Naive thymus-derived CD8-positive, alpha-beta T cell (primary cell): ENCODE results near the gene PSMA4. TPM values are rescaled to one million over a fixed set of nuclear protein-coding genes. Genes with fewer than 3 reads are reported as not detected.
"Not testable (repeated sequence)": the region's sequence is repeated elsewhere in the genome, so short reads cannot be mapped to it uniquely, and the experiment has no call there.

ENCODE experiments used
- ATAC-seq, 2 donors: fragments of 150-1000 bp; cut with Tn5 transposase in 1 of 2; sonication (Bioruptor Pico), chemical (Tn5 transposase) in 1 of 2; 1 replicate in 1 of 2; 2 replicates in 1 of 2; pipeline ENCODE4 v1.10.0; 2021; ENCODE audit warnings: mild to moderate bottlenecking in 2 of 2, moderate library complexity in 2 of 2
- POLR2A ChIA-PET: fragments of 350-600 bp; sonication (Branson Sonifier 250); formaldehyde crosslinking; loops from one replicate; lab custom pipeline; 2021; ENCODE audit warnings: antibody characterized with exemption; lab: Charles Lee
- DNase-seq, 10 donors: peaks; one replicate each; pipeline versions ENCODE4 v3.0.0 to v3.0.0-alpha.2; 2020 to 2022
- H3K27ac Mint-ChIP-seq, 10 donors: one replicate each; pipeline ENCODE4 v1.8.0; 2020 to 2022; ENCODE audit warnings: mild to moderate bottlenecking in 10 of 10, mixed read lengths in 10 of 10, moderate library complexity in 4 of 10, inconsistent platforms in 1 of 10
- H3K27me3 Mint-ChIP-seq, 5 donors: one replicate each; pipeline ENCODE4 v1.8.0; 2021 to 2022; ENCODE audit warnings: mixed read lengths in 5 of 5
- H3K36me3 Mint-ChIP-seq, 3 donors: one replicate each; pipeline ENCODE4 v1.8.0; 2020 to 2022; ENCODE audit warnings: mixed read lengths in 3 of 3, mild to moderate bottlenecking in 2 of 3, inconsistent platforms in 1 of 3
- H3K4me1 Mint-ChIP-seq, 4 donors: one replicate each; pipeline ENCODE4 v1.8.0; 2021 to 2022; ENCODE audit warnings: mixed read lengths in 4 of 4
- H3K4me3 Mint-ChIP-seq, 10 donors: one replicate each; pipeline ENCODE4 v1.8.0; 2020 to 2022; ENCODE audit warnings: mild to moderate bottlenecking in 10 of 10, mixed read lengths in 10 of 10, moderate library complexity in 6 of 10, inconsistent platforms in 1 of 10
- H3K9me3 Mint-ChIP-seq, 9 donors: one replicate each; pipeline ENCODE4 v1.8.0; 2020 to 2022; ENCODE audit warnings: mixed read lengths in 9 of 9, mild to moderate bottlenecking in 3 of 9, inconsistent platforms in 1 of 9, moderate library complexity in 1 of 9
- polyA plus RNA-seq, 3 donors: library from polyadenylated mRNA; unstranded; fragments of 300-500 nt; fragmentation: Illumina TruSeq; gene quantifications; one replicate each; pipeline ENCODE4 v1.2.3, GENCODE V29; 2021
- total RNA-seq, 8 experiments: library from RNA in 2 of 8; stranded (reverse) in 2 of 8; gene quantifications; one replicate each; pipeline ENCODE4 v1.2.3 and lab custom pipeline; 2021 to 2026

PSMA4 gene
- total and polyA plus RNA-seq, 5 experiments from 2014 or later, result 87.0 to 218 (median 170) TPM

DNA sequence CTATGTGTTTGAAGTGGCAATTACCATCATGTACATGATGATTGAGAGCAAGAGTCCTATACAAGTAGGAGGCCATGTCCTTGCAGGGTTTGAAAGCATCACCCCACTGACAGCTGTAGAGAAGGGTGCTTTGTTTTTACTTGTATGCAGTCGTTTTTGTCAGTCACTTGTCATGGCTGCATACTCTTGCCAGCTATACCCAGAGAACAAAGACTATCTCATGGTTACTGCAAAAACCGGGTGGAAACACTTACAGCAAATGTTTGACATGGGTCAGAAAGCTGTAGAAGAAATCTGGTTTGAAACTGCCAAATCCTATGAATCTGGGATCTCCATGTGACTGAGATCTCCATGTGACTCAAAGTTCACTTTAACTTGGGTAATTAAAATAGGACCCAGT is 6.9 kb upstream of the PSMA4 start:
- no peaks in the 10 kb centered on the region for H3K4me1 Mint-ChIP-seq
- POLR2A ChIA-PET, result no interaction called here
- ATAC-seq, result no peak
- no peak for DNase-seq
- H3K27me3 Mint-ChIP-seq, result no peaks in the 10 kb centered on the region
- no peaks in the 10 kb centered on the region for H3K36me3 Mint-ChIP-seq
- H3K4me3 Mint-ChIP-seq, result no peak overlapping the region
- H3K27ac Mint-ChIP-seq, result no peak overlapping the region
- no peaks in the 10 kb centered on the region for H3K9me3 Mint-ChIP-seq

DNA sequence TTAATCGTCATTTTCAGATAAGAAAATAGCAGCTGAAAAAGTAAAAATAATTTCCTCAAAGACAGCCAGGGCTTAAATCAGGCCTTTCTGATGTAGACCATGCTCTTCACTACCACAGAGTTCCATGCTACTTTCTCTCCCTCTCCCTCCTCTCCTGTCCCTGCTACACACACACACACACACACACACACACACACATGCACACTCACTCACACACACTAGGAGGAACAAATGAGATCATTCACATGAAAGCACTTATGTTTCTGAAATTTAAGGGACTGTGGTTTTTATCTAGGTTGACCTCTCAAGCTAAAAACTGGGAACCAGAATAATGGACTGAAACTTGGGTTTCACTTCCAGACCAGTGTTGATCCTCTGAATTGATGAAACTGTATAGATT is 4.1 kb upstream of the PSMA4 start:
- H3K27me3 Mint-ChIP-seq, result no peaks in the 10 kb centered on the region
- POLR2A ChIA-PET, result interaction anchor here (0.6 to 0.7 kb wide), 2 partner anchors 14 to 389 kb away, joined by 3 read pairs; no protein-coding TSS in a partner anchor
- peaks cover 0 to 4% (median 0%) of the 10 kb centered on the region in 3 donors for H3K36me3 Mint-ChIP-seq
- no peak overlapping the region for H3K27ac Mint-ChIP-seq
- no peak for DNase-seq
- no peak overlapping the region for H3K4me3 Mint-ChIP-seq
- no peak for ATAC-seq
- no peaks in the 10 kb centered on the region for H3K9me3 Mint-ChIP-seq
- peaks cover 4 to 8% (median 6%) of the 10 kb centered on the region in 4 donors for H3K4me1 Mint-ChIP-seq

GRCh38 chr15:78537266-78537905 is 2.9 kb upstream of the PSMA4 start:
- no peaks in the 10 kb centered on the region for H3K9me3 Mint-ChIP-seq
- DNase-seq, result no peak
- ATAC-seq, result no peak
- no peak overlapping the region for H3K4me3 Mint-ChIP-seq
- no peak overlapping the region for H3K27ac Mint-ChIP-seq
- peaks cover 11 to 20% (median 18%) of the 10 kb centered on the region in 4 donors for H3K4me1 Mint-ChIP-seq
- POLR2A ChIA-PET, result no interaction called here
- peaks cover 0 to 8% (median 4%) of the 10 kb centered on the region in 3 donors for H3K36me3 Mint-ChIP-seq
- H3K27me3 Mint-ChIP-seq, result no peaks in the 10 kb centered on the region

- Mint-ChIP-seq H3K27me3 (no peaks in the 10 kb centered on the region), H3K4me1 (peaks cover 12 to 29% (median 26%) of the 10 kb centered on the region in 4 donors), H3K36me3 (peaks cover 4 to 18% (median 4%) of the 10 kb centered on the region in 3 donors), H3K27ac (peak overlapping the region in 6 of 10 donors; percentile 9 to 99 (median 98)), H3K9me3 (no peaks in the 10 kb centered on the region), H3K4me3 (peak overlapping the region in 7 of 10 donors; percentile 1 to 97 (median 59))
- no peak for DNase-seq
- POLR2A ChIA-PET, result no interaction called here
- ATAC-seq, result no peak
These were observed 1.9 kb upstream of the PSMA4 start for GRCh38 chr15:78538358-78538757.

DNA sequence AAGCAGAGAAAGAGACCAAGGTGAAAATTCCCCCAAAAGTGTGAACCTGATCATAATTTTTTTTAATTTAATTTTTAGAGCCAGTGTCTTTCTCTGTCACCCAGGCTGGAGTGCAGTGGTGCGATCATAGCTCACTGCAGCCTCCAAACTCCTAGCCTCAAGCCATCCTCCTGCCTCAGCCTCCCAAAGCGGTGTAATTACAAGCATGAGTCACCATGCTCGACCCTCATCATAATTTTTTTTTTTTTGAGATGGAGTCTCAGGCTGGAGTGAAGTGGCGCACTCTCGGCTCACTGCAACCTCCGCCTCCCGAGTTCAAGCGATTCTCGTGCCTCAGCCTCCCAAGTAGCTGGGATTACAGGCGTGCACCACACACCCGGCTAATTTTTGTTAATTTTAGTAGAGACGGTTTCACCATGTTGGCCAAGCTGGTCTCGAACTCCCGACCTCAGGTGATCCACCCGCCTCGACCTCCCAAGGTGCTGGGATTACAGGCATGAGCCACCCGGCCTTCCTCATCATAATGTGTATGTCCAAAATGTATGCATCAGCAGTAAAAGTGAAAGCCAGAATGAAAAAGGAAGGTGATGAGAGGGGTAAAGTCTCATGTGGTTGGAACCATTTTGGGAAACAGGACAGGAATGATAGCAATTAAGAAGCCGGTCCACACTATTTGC is 642 bp upstream of the PSMA4 start:
- H3K4me3 Mint-ChIP-seq, result peak overlapping the region; percentile 87 to 99 (median 96)
- not testable (repeated sequence) for H3K27me3 Mint-ChIP-seq, H3K9me3 Mint-ChIP-seq, DNase-seq, ATAC-seq
- H3K4me1 Mint-ChIP-seq, result peaks cover 12 to 31% (median 28%) of the 10 kb centered on the region in 4 donors
- POLR2A ChIA-PET, result interaction anchor here (0.8 to 2.0 kb wide), 7 partner anchors 9 to 391 kb away, joined by 3 to 31 read pairs (median 7); partner anchors contain the start of genes CHRNA5, IREB2 and MORF4L1
- peaks cover 4 to 28% (median 4%) of the 10 kb centered on the region in 3 donors for H3K36me3 Mint-ChIP-seq
- peak overlapping the region; percentile 98 to 100 (median 99) for H3K27ac Mint-ChIP-seq

GRCh38 chr15:78540871-78541743 is 863 bp downstream of the PSMA4 start:
- ATAC-seq, result no peak
- Mint-ChIP-seq H3K4me1 (peaks cover 12 to 36% (median 28%) of the 10 kb centered on the region in 4 donors), H3K4me3 (peak overlapping the region; percentile 87 to 99 (median 96)), H3K9me3 (no peaks in the 10 kb centered on the region), H3K27me3 (no peaks in the 10 kb centered on the region), H3K27ac (peak overlapping the region; percentile 98 to 100 (median 99)), H3K36me3 (peaks cover 4 to 41% (median 8%) of the 10 kb centered on the region in 3 donors)
- POLR2A ChIA-PET, result interaction anchor here (0.7 to 2.0 kb wide), 9 partner anchors 11 to 331 kb away, joined by 3 to 31 read pairs (median 7); partner anchors contain the start of genes CHRNA5, IREB2, MORF4L1 and SKIC8
- peak in 2 of 10 donors; percentile 11 to 16 for DNase-seq

- no peak for DNase-seq
- Mint-ChIP-seq H3K27ac (peak overlapping the region; percentile 98 to 100 (median 99)), H3K27me3 (no peaks in the 10 kb centered on the region), H3K9me3 (no peaks in the 10 kb centered on the region), H3K4me1 (peaks cover 12 to 36% (median 28%) of the 10 kb centered on the region in 4 donors), H3K4me3 (peak overlapping the region; percentile 87 to 99 (median 96)), H3K36me3 (peaks cover 4 to 47% (median 11%) of the 10 kb centered on the region in 3 donors)
- ATAC-seq, result no peak
- POLR2A ChIA-PET, result no interaction called here
These were observed 1.4 kb downstream of the PSMA4 start for GRCh38 chr15:78541744-78542034.

DNA sequence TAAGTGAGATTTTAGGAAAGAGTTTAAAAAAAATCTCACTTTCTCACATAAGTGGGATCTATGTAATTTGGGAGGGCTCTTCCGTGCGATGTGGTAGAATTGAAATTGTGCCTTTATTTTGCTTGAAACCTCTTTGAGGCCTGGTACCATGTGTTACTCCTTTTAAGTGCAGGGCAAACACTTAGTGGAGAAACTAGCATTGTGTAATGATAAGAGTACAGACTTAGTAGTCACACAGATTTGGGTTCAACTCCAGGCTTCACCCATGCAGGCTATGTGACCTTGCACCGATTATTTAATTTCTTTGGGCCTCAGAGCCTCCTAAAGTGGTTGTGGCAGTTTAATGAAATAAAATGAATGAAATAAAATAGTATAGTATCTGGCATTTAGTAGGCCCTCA is 2.4 kb downstream of the PSMA4 start:
- POLR2A ChIA-PET, result interaction anchor here (0.8 kb wide), 1 partner anchor 35 kb away, joined by 3 read pairs; the partner anchor contains the start of gene HYKK
- Mint-ChIP-seq H3K27ac (peak overlapping the region in 8 of 10 donors; percentile 40 to 99 (median 58)), H3K36me3 (peaks cover 4 to 57% (median 11%) of the 10 kb centered on the region in 3 donors), H3K4me3 (peak overlapping the region in 9 of 10 donors; percentile 39 to 99 (median 90)), H3K9me3 (no peaks in the 10 kb centered on the region), H3K27me3 (no peaks in the 10 kb centered on the region), H3K4me1 (peaks cover 12 to 36% (median 28%) of the 10 kb centered on the region in 4 donors)
- ATAC-seq (no peak), DNase-seq (no peak)

GRCh38 chr15:78550194-78550593 is 9.9 kb downstream of the PSMA4 start:
- DNase-seq (no peak), ATAC-seq (no peak)
- H3K27me3 Mint-ChIP-seq, result no peaks in the 10 kb centered on the region
- H3K4me1 Mint-ChIP-seq, result peaks cover 0 to 4% (median 0%) of the 10 kb centered on the region in 4 donors
- POLR2A ChIA-PET, result no interaction called here
- peaks cover 7 to 66% (median 12%) of the 10 kb centered on the region in 3 donors for H3K36me3 Mint-ChIP-seq
- H3K27ac Mint-ChIP-seq, result peak overlapping the region in 3 of 10 donors; percentile 10 to 60 (median 55)
- H3K4me3 Mint-ChIP-seq, result no peak overlapping the region
- H3K9me3 Mint-ChIP-seq, result no peaks in the 10 kb centered on the region

GRCh38 chr15:78550815-78551214 is 10.6 kb downstream of the PSMA4 start:
- Mint-ChIP-seq H3K4me3 (no peak overlapping the region), H3K9me3 (no peaks in the 10 kb centered on the region), H3K27ac (no peak overlapping the region), H3K27me3 (no peaks in the 10 kb centered on the region), H3K36me3 (peaks cover 7 to 60% (median 8%) of the 10 kb centered on the region in 3 donors), H3K4me1 (no peaks in the 10 kb centered on the region)
- ATAC-seq (no peak), DNase-seq (no peak)
- POLR2A ChIA-PET, result no interaction called here

- Mint-ChIP-seq H3K9me3 (no peaks in the 10 kb centered on the region), H3K4me3 (no peak overlapping the region), H3K27ac (peak overlapping the region in 1 of 10 donors; percentile 67), H3K36me3 (peaks cover 6 to 52% (median 7%) of the 10 kb centered on the region in 3 donors), H3K4me1 (no peaks in the 10 kb centered on the region), H3K27me3 (no peaks in the 10 kb centered on the region)
- ATAC-seq (no peak), DNase-seq (no peak)
- POLR2A ChIA-PET, result no interaction called here
These were observed 11.7 kb downstream of the PSMA4 start for GRCh38 chr15:78551902-78552301.

GRCh38 chr15:78552597-78552996 is 12.4 kb downstream of the PSMA4 start:
- peaks cover 6 to 45% (median 7%) of the 10 kb centered on the region in 3 donors for H3K36me3 Mint-ChIP-seq
- H3K4me1 Mint-ChIP-seq, result no peaks in the 10 kb centered on the region
- POLR2A ChIA-PET, result no interaction called here
- peak overlapping the region in 2 of 10 donors; percentile 12 to 61 for H3K27ac Mint-ChIP-seq
- peaks cover 0 to 2% (median 0%) of the 10 kb centered on the region in 5 donors for H3K27me3 Mint-ChIP-seq
- ATAC-seq (no peak), DNase-seq (no peak)
- H3K9me3 Mint-ChIP-seq, result no peaks in the 10 kb centered on the region
- H3K4me3 Mint-ChIP-seq, result no peak overlapping the region
